Mesenchymal stem cell (in vitro differentiated cells and primary cell): ENCODE data around the gene TBCD.

Source experiments
- DNase-seq: peaks from one replicate; pipeline ENCODE4 v3.0.0-alpha.2; 2013
- H2AFZ ChIP-seq: one replicate; pipeline ENCODE4 v1.6.1; 2013; ENCODE audit warnings: low read depth, mild to moderate bottlenecking, control low read depth, inconsistent platforms, low read length, moderate library complexity
- H2AK5ac ChIP-seq: 2 replicates; pipeline ENCODE4 v1.6.1; 2013; ENCODE audit warnings: low read length, moderate library complexity, mild to moderate bottlenecking, inconsistent platforms; ENCODE audit not compliant: severe bottlenecking
- H2BK120ac ChIP-seq: one replicate; pipeline ENCODE4 v1.6.1; 2013; ENCODE audit warnings: low read depth, mild to moderate bottlenecking, inconsistent platforms, low read length, moderate library complexity
- H2BK12ac ChIP-seq, 2 experiments: one replicate each; pipeline ENCODE4 v1.6.1; 2013; ENCODE audit warnings: inconsistent platforms in 2 of 2, low read length in 2 of 2, mild to moderate bottlenecking in 2 of 2, moderate library complexity in 2 of 2, control low read depth in 1 of 2
- H2BK15ac ChIP-seq: one replicate; pipeline ENCODE4 v1.6.1; 2013; ENCODE audit warnings: mild to moderate bottlenecking, low read depth, inconsistent platforms; ENCODE audit not compliant: poor library complexity, severe bottlenecking
- H2BK5ac ChIP-seq: 2 replicates; pipeline ENCODE4 v1.6.1; 2013; ENCODE audit warnings: low read depth, mild to moderate bottlenecking, low read length, control low read depth, inconsistent platforms; ENCODE audit not compliant: poor library complexity, severe bottlenecking
- H3K14ac ChIP-seq, 2 experiments: one replicate each; pipeline ENCODE4 v1.6.1; 2013; ENCODE audit warnings: inconsistent platforms in 2 of 2, low read length in 2 of 2, control low read depth in 1 of 2, mild to moderate bottlenecking in 1 of 2, moderate library complexity in 1 of 2
- H3K18ac ChIP-seq, 2 experiments: one replicate each; pipeline ENCODE4 v1.6.1; 2013; ENCODE audit warnings: inconsistent platforms in 2 of 2, low read length in 2 of 2, control low read depth in 1 of 2, low read depth in 1 of 2, mild to moderate bottlenecking in 1 of 2
- H3K23ac ChIP-seq, 2 experiments: one replicate each; pipeline ENCODE4 v1.6.1; 2013; ENCODE audit warnings: inconsistent platforms in 2 of 2, low read length in 2 of 2, mild to moderate bottlenecking in 2 of 2, moderate library complexity in 2 of 2, control low read depth in 1 of 2
- H3K27ac ChIP-seq: 2 replicates; pipeline ENCODE4 v1.5.1; 2013; ENCODE audit warnings: mild to moderate bottlenecking, moderate library complexity, low read length, control low read depth, inconsistent platforms; ENCODE audit not compliant: poor library complexity, severe bottlenecking
- H3K27me3 ChIP-seq, 2 experiments: 2 replicates each; pipeline versions ENCODE4 v1.6.1 to v1.7.0; 2013; ENCODE audit warnings: low read length in 2 of 2, mild to moderate bottlenecking in 2 of 2, moderate library complexity in 2 of 2, control low read depth in 1 of 2, inconsistent platforms in 1 of 2; ENCODE audit not compliant: control insufficient read depth in 1 of 2, insufficient read depth in 1 of 2
- H3K36me3 ChIP-seq, 2 experiments: 2 replicates each; pipeline versions ENCODE4 v1.6.1 to v1.7.0; 2013; ENCODE audit warnings: low read length in 2 of 2, control low read depth in 1 of 2, inconsistent platforms in 1 of 2, low read depth in 1 of 2, mild to moderate bottlenecking in 1 of 2; ENCODE audit not compliant: insufficient read depth in 2 of 2, control insufficient read depth in 1 of 2
- H3K4ac ChIP-seq, 2 experiments: one replicate each; pipeline ENCODE4 v1.6.1; 2013; ENCODE audit warnings: inconsistent platforms in 2 of 2, low read length in 2 of 2, mild to moderate bottlenecking in 2 of 2, moderate library complexity in 2 of 2, control low read depth in 1 of 2, low read depth in 1 of 2
- H3K4me1 ChIP-seq: 2 replicates; pipeline ENCODE4 v1.6.1; 2013; ENCODE audit warnings: low read depth, low read length, control low read depth; ENCODE audit not compliant: control insufficient read depth, insufficient read depth
- H3K4me2 ChIP-seq: 2 replicates; pipeline ENCODE4 v1.6.1; 2013; ENCODE audit warnings: low read length, mild to moderate bottlenecking, inconsistent platforms; ENCODE audit not compliant: poor library complexity, severe bottlenecking
- H3K4me3 ChIP-seq, 2 experiments: 2 replicates each; pipeline versions ENCODE4 v1.5.1 to v1.7.0; 2013; ENCODE audit warnings: low read length in 2 of 2, mild to moderate bottlenecking in 2 of 2, control low read depth in 1 of 2, low read depth in 1 of 2; ENCODE audit not compliant: insufficient read depth in 1 of 2
- H3K79me1 ChIP-seq: replicated peaks from 2 replicates; pipeline ENCODE4 v1.6.1; 2013; ENCODE audit warnings: mild to moderate bottlenecking, control low read depth, low read length, inconsistent platforms; ENCODE audit not compliant: poor library complexity, severe bottlenecking
- H3K9ac ChIP-seq: 2 replicates; pipeline ENCODE4 v1.7.0; 2013; ENCODE audit warnings: mild to moderate bottlenecking, low read length, moderate library complexity
- H3K9me3 ChIP-seq: 2 replicates; pipeline ENCODE4 v1.7.0; 2013; ENCODE audit warnings: mild to moderate bottlenecking, low read length; ENCODE audit not compliant: control insufficient read depth
- H4K8ac ChIP-seq: one replicate; pipeline ENCODE4 v1.6.1; 2013; ENCODE audit warnings: inconsistent platforms, mild to moderate bottlenecking, low read length, moderate library complexity
- H4K91ac ChIP-seq: one replicate; pipeline ENCODE4 v1.6.1; 2013; ENCODE audit warnings: mild to moderate bottlenecking, low read length, inconsistent platforms
- WGBS: methylation state at CpG from one replicate; pipeline ENCODE4 v1.1.7; 2013; ENCODE audit warnings: mixed read lengths; 5-methylcytosine and 5-hydroxymethylcytosine counted together

Gene TBCD

GRCh38 chr17:82920150-82920549, 168.3 kb downstream of the TBCD start:
- Histone ChIP-seq H2AK5ac (no peak overlapping the region), H2BK5ac (no peak overlapping the region), H3K9me3 (no peaks in the 10 kb centered on the region), H3K27ac (no peak overlapping the region), H3K4me1 (peaks cover 9% of the 10 kb centered on the region), H4K91ac (no peak overlapping the region), H3K4me3 (no peak overlapping the region), H3K27me3 (no peaks in the 10 kb centered on the region), H4K8ac (no peak overlapping the region), H3K36me3 (peaks cover 36 to 38% of the 10 kb centered on the region in 2 experiments), H2AFZ (no peak overlapping the region), H3K14ac (no peak overlapping the region), H2BK12ac (no peak overlapping the region), H3K9ac (no peak overlapping the region), H3K18ac (no peak overlapping the region), H2BK120ac (no peak overlapping the region), H2BK15ac (no peak overlapping the region), H3K23ac (no peak overlapping the region), H3K4ac (no peak overlapping the region), H3K4me2 (no peak overlapping the region), H3K79me1 (peaks cover 2% of the 10 kb centered on the region)
- 96% methylated on average over 15 of the region's 15 CpGs for WGBS
- DNase-seq: no peak

GRCh38 chr17:82920715-82921114, 168.8 kb downstream of the TBCD start:
- peaks cover 2% of the 10 kb centered on the region for H3K79me1 ChIP-seq
- peak overlapping the region; percentile 22 for H4K91ac ChIP-seq
- H2BK120ac ChIP-seq: no peak overlapping the region
- H3K4me1 ChIP-seq: peaks cover 9% of the 10 kb centered on the region
- H3K36me3 ChIP-seq: peaks cover 36 to 38% of the 10 kb centered on the region in 2 experiments
- WGBS: 98% methylated on average over 16 of the region's 16 CpGs
- H3K27ac ChIP-seq: no peak overlapping the region
- no peak overlapping the region for H3K23ac ChIP-seq
- no peak overlapping the region for H2AFZ ChIP-seq
- no peak for DNase-seq
- no peak overlapping the region for H2BK5ac ChIP-seq
- no peak overlapping the region for H3K4me3 ChIP-seq
- H3K27me3 ChIP-seq: no peaks in the 10 kb centered on the region
- no peak overlapping the region for H2BK15ac ChIP-seq
- no peak overlapping the region for H2BK12ac ChIP-seq
- H3K4me2 ChIP-seq: no peak overlapping the region
- no peak overlapping the region for H2AK5ac ChIP-seq
- H4K8ac ChIP-seq: no peak overlapping the region
- no peak overlapping the region for H3K18ac ChIP-seq
- no peak overlapping the region for H3K9ac ChIP-seq
- H3K14ac ChIP-seq: no peak overlapping the region
- H3K9me3 ChIP-seq: no peaks in the 10 kb centered on the region
- no peak overlapping the region for H3K4ac ChIP-seq

DNA sequence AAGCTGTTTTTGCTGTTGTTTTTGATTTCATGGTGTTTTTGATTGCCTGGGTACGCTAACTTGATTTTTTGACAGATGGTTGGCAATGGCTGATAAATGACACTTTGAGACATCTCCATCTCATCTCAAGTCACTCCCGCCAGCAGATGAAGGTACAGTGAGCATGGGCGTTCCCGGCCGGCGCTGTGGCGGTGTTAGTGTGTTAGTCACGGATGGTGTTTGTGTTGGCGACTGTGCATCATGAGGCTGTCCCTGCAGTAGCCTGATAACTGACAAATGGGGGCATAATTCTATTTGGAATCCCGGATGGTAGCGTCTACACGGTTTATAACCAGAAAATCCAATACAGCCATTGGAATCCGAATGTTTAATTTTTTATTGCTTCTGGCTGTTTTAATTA, 169.6 kb downstream of the TBCD start:
- H2BK15ac ChIP-seq: no peak overlapping the region
- no peaks in the 10 kb centered on the region for H3K9me3 ChIP-seq
- H3K27me3 ChIP-seq: no peaks in the 10 kb centered on the region
- H3K18ac ChIP-seq: no peak overlapping the region
- no peak overlapping the region for H2AFZ ChIP-seq
- 98% methylated on average over 9 of the region's 13 CpGs for WGBS
- H3K14ac ChIP-seq: no peak overlapping the region
- H3K27ac ChIP-seq: no peak overlapping the region
- no peak overlapping the region for H3K9ac ChIP-seq
- H3K23ac ChIP-seq: no peak overlapping the region
- no peak overlapping the region for H2BK12ac ChIP-seq
- DNase-seq: no peak
- no peak overlapping the region for H3K4me3 ChIP-seq
- peaks cover 37% of the 10 kb centered on the region in 2 experiments for H3K36me3 ChIP-seq
- no peak overlapping the region for H3K4me2 ChIP-seq
- H4K91ac ChIP-seq: no peak overlapping the region
- H3K79me1 ChIP-seq: peaks cover 2% of the 10 kb centered on the region
- H2AK5ac ChIP-seq: no peak overlapping the region
- H3K4ac ChIP-seq: no peak overlapping the region
- H4K8ac ChIP-seq: no peak overlapping the region
- no peak overlapping the region for H2BK5ac ChIP-seq
- peaks cover 9% of the 10 kb centered on the region for H3K4me1 ChIP-seq
- H2BK120ac ChIP-seq: no peak overlapping the region

GRCh38 chr17:82922646-82923045, 170.8 kb downstream of the TBCD start:
- H3K14ac ChIP-seq: no peak overlapping the region

More at GRCh38 chr17:82922646-82923045, 170.8 kb downstream of the TBCD start:
- H3K4me2 ChIP-seq: no peak overlapping the region
- H3K9ac ChIP-seq: no peak overlapping the region
- H3K4me1 ChIP-seq: peaks cover 11% of the 10 kb centered on the region
- H3K36me3 ChIP-seq: peaks cover 49% of the 10 kb centered on the region in 2 experiments
- H3K23ac ChIP-seq: no peak overlapping the region
- H2AK5ac ChIP-seq: no peak overlapping the region
- H3K79me1 ChIP-seq: peaks cover under 1% of the 10 kb centered on the region
- H2BK12ac ChIP-seq: no peak overlapping the region
- no peak overlapping the region for H2BK120ac ChIP-seq
- no peak overlapping the region for H4K8ac ChIP-seq
- WGBS: 96% methylated on average over 19 of the region's 19 CpGs
- no peak overlapping the region for H3K18ac ChIP-seq
- H3K27me3 ChIP-seq: no peaks in the 10 kb centered on the region
- no peak for DNase-seq
- no peak overlapping the region for H3K27ac ChIP-seq
- H3K4ac ChIP-seq: no peak overlapping the region
- H2BK5ac ChIP-seq: no peak overlapping the region
- peak overlapping the region; percentile 4 for H4K91ac ChIP-seq
- no peaks in the 10 kb centered on the region for H3K9me3 ChIP-seq
- H2BK15ac ChIP-seq: no peak overlapping the region
- H2AFZ ChIP-seq: no peak overlapping the region
- H3K4me3 ChIP-seq: no peak overlapping the region
